ENCODE data around the gene PLA2G2C.

GRCh38 chr1:20183616-20184271, 2.6 kb downstream of the PLA2G2C start:
- TF ChIP-seq ZNF567 (CRISPR knock-in tag; IDR thresholded peaks at IDR 0.05; ENCODE audit: borderline replicate concordance) (no peak), ZNF740 (CRISPR knock-in tag; IDR thresholded peaks at IDR 0.05) (no peak), PCBP2 (optimal IDR thresholded peaks at IDR 0.05; ENCODE audit: low read depth, low read length, poor library complexity, severe bottlenecking) (no peak), ZNF891 (CRISPR knock-in tag; IDR thresholded peaks at IDR 0.05) (no peak), MED13 (CRISPR knock-in tag; IDR thresholded peaks at IDR 0.05) (no peak), FOSL1 (CRISPR knock-in tag; IDR thresholded peaks at IDR 0.05; ENCODE audit: borderline replicate concordance) (no peak), ZNF138 (CRISPR knock-in tag; IDR thresholded peaks at IDR 0.05; ENCODE audit: low read depth) (no peak)

All from HepG2 (cell line).